SK-N-SH (cell line): ENCODE measurements around the gene GLTP. TPM values are rescaled to one million over a fixed set of nuclear protein-coding genes. Genes with fewer than 3 reads are reported as not detected.

Source experiments
- CTCF ChIA-PET: fragments of 300-600, 350-600 bp; formaldehyde crosslinking; extraction: SDS; loops from one replicate; lab custom pipeline; 2021; lab: Yijun Ruan, JAX
- POLR2A ChIA-PET: fragments of 350-600 bp; sonication (Branson Sonifier 250); formaldehyde crosslinking; extraction: SDS; loops from one replicate; lab custom pipeline; 2020; ENCODE audit warnings: antibody characterized with exemption, inconsistent platforms; lab: Yijun Ruan, JAX
- DNase-seq: peaks from one replicate; pipeline ENCODE4 v3.0.0; 2012
- H2AFZ ChIP-seq: fragments of 200-600 bp; sonication (generic); 2 replicates; pipeline ENCODE4 v1.8.1; 2016; ENCODE audit warnings: antibody characterized with exemption, mild to moderate bottlenecking, low read depth
- H3F3A ChIP-seq: fragments of 200-600 bp; sonication (generic); replicated peaks from 2 replicates; pipeline ENCODE3; 2016; ENCODE audit warnings: antibody characterized with exemption, mild to moderate bottlenecking; ENCODE audit not compliant: insufficient read depth
- H3K27ac ChIP-seq, 2 experiments: fragments of 200-500 bp in 1 of 2; fragments of 200-600 bp in 1 of 2; sonication (Bioruptor generic) in 1 of 2; sonication (generic), shearing (Covaris generic) in 1 of 2; 2 replicates each; pipeline versions ENCODE4 v1.5.1 to v1.6.1; 2014 to 2016; ENCODE audit warnings: low read depth in 2 of 2, inconsistent platforms in 1 of 2, low read length in 1 of 2, mild to moderate bottlenecking in 1 of 2, mixed read lengths in 1 of 2
- H3K27me3 ChIP-seq: fragments of 200-600 bp; sonication (generic), shearing (Covaris generic); 2 replicates; pipeline ENCODE4 v1.6.1; 2016; ENCODE audit warnings: mixed run types; ENCODE audit not compliant: insufficient read depth
- H3K36me3 ChIP-seq, 2 experiments: fragments of 200-500 bp in 1 of 2; fragments of 200-600 bp in 1 of 2; sonication (Bioruptor generic) in 1 of 2; sonication (generic) in 1 of 2; replicated peaks in 1 of 2; 2 replicates each; pipeline versions ENCODE3 to v1.5.1; 2014 to 2016; ENCODE audit warnings: low read length in 1 of 2, mild to moderate bottlenecking in 1 of 2; ENCODE audit not compliant: insufficient read depth in 2 of 2, control insufficient read depth in 1 of 2
- H3K4me1 ChIP-seq, 2 experiments: fragments of 200-500 bp in 1 of 2; fragments of 200-600 bp in 1 of 2; sonication (Bioruptor generic) in 1 of 2; sonication (generic), shearing (Covaris generic) in 1 of 2; 2 replicates each; pipeline versions ENCODE4 v1.5.1 to v1.6.1; 2014 to 2016; ENCODE audit warnings: low read depth in 1 of 2, low read length in 1 of 2, mixed run types in 1 of 2; ENCODE audit not compliant: insufficient read depth in 2 of 2, control insufficient read depth in 1 of 2
- H3K4me2 ChIP-seq: fragments of 200-600 bp; sonication (generic), shearing (Covaris generic); 2 replicates; pipeline ENCODE4 v1.6.1; 2017; ENCODE audit warnings: mixed run types
- H3K4me3 ChIP-seq, 2 experiments: fragments of 200-500 bp in 1 of 2; fragments of 200-600 bp in 1 of 2; sonication (Bioruptor generic) in 1 of 2; sonication (generic), shearing (Covaris generic) in 1 of 2; 2 replicates each; pipeline versions ENCODE4 v1.5.1 to v1.8.1; 2014 to 2016; ENCODE audit warnings: low read depth in 2 of 2, inconsistent platforms in 1 of 2, low read length in 1 of 2, mild to moderate bottlenecking in 1 of 2, mixed read lengths in 1 of 2, moderate library complexity in 1 of 2
- H3K79me2 ChIP-seq: fragments of 200-600 bp; sonication (generic); 2 replicates; pipeline ENCODE4 v1.8.1; 2017; ENCODE audit warnings: mild to moderate bottlenecking; ENCODE audit not compliant: insufficient read depth
- H3K9ac ChIP-seq: fragments of 200-600 bp; sonication (generic); 2 replicates; pipeline ENCODE4 v1.6.1; 2017; ENCODE audit warnings: mixed run types
- H3K9me2 ChIP-seq: fragments of 200-600 bp; sonication (generic); 2 replicates; pipeline ENCODE4 v1.6.1; 2017; ENCODE audit warnings: mixed run types
- H3K9me3 ChIP-seq: fragments of 200-600 bp; sonication (generic); 2 replicates; pipeline ENCODE4 v1.6.1; 2017; ENCODE audit warnings: mixed run types, mild to moderate bottlenecking, moderate library complexity
- H4K20me1 ChIP-seq: fragments of 200-600 bp; sonication (generic); 2 replicates; pipeline ENCODE4 v1.6.1; 2017; ENCODE audit warnings: mild to moderate bottlenecking, mixed run types; ENCODE audit not compliant: insufficient read depth
- FOXM1 ChIP-seq: IDR thresholded peaks from 2 replicates; pipeline ENCODE4 v1.4.0; 2012; ENCODE audit warnings: low read depth, mild to moderate bottlenecking
- GABPA ChIP-seq: IDR thresholded peaks from 2 replicates; pipeline ENCODE4 v1.4.0; 2012; ENCODE audit warnings: low read depth, mild to moderate bottlenecking
- GATA2 ChIP-seq: sonication (generic); formaldehyde crosslinking; IDR thresholded peaks from 2 replicates; pipeline ENCODE4 v1.5.0; 2020; ENCODE audit warnings: mild to moderate bottlenecking, missing genetic modification reagents
- JUND ChIP-seq: IDR thresholded peaks from 2 replicates; pipeline ENCODE4 v1.4.0; 2012
- MXI1 ChIP-seq: IDR thresholded peaks from 2 replicates; pipeline ENCODE4 v1.6.1; 2012; ENCODE audit warnings: mild to moderate bottlenecking, low read depth, low read length, improper control_type of control experiment
- NRF1 ChIP-seq: IDR thresholded peaks from 2 replicates; pipeline ENCODE4 v1.6.1; 2012; ENCODE audit warnings: low read depth, mild to moderate bottlenecking, low read length
- POLR2AphosphoS5 ChIP-seq: IDR thresholded peaks from 2 replicates; pipeline ENCODE4 v1.6.1; 2012; ENCODE audit warnings: low read depth, low read length
- RAD21 ChIP-seq: IDR thresholded peaks from 2 replicates; pipeline ENCODE4 v1.6.1; 2012; ENCODE audit warnings: mild to moderate bottlenecking, low read length
- RXRA ChIP-seq: IDR thresholded peaks from 2 replicates; pipeline ENCODE4 v1.4.0; 2012; ENCODE audit warnings: low read depth, mild to moderate bottlenecking, borderline replicate concordance
- TCF12 ChIP-seq: IDR thresholded peaks from 2 replicates; pipeline ENCODE4 v1.4.0; 2012
- TEAD4 ChIP-seq: IDR thresholded peaks from 2 replicates; pipeline ENCODE4 v1.4.0; 2012; ENCODE audit warnings: mild to moderate bottlenecking, borderline replicate concordance; ENCODE audit not compliant: insufficient read depth
- USF1 ChIP-seq: IDR thresholded peaks from 2 replicates; pipeline ENCODE4 v1.4.0; 2012; ENCODE audit warnings: low read depth, borderline replicate concordance
- ZBTB33 ChIP-seq: IDR thresholded peaks from 2 replicates; pipeline ENCODE4 v1.4.0; 2012; ENCODE audit warnings: low read depth, borderline replicate concordance
- WGBS: methylation state at CpG from one replicate; pipeline ENCODE4 v1.1.6; 2017; ENCODE audit warnings: low lambda C conversion rate; 5-methylcytosine and 5-hydroxymethylcytosine counted together
- polyA plus RNA-seq, 3 experiments: library from polyadenylated mRNA; depleted of rRNA; stranded (reverse); fragments of >200 nt; gene quantifications; 2 replicates each; pipeline ENCODE4 v1.2.3, GENCODE V29; 2012

GLTP gene
- polyA plus RNA-seq, 1 of the 3 experiments (the other 2 are of a cell fraction), result 23.0 TPM

- ChIA-PET POLR2A (no interaction called here), CTCF (interaction anchor here (0.5 to 2.3 kb wide), 6 partner anchors 10 to 421 kb away, joined by 3 to 11 read pairs (median 4); no protein-coding TSS in a partner anchor)
- TF ChIP-seq GABPA (no peak), TEAD4 (no peak), GATA2 (CRISPR knock-in tag) (no peak), MXI1 (no peak)
- Histone ChIP-seq H3K9ac (no peak overlapping the region), H3F3A (no peaks in the 10 kb centered on the region), H3K79me2 (no peaks in the 10 kb centered on the region), H3K27ac (no peak overlapping the region), H3K4me1 (no peaks in the 10 kb centered on the region), H3K27me3 (no peaks in the 10 kb centered on the region), H3K36me3 (peaks cover 0 to 8% of the 10 kb centered on the region in 2 experiments), H4K20me1 (no peaks in the 10 kb centered on the region), H3K9me3 (no peaks in the 10 kb centered on the region), H2AFZ (no peak overlapping the region), H3K9me2 (no peaks in the 10 kb centered on the region), H3K4me2 (no peak overlapping the region), H3K4me3 (no peak overlapping the region)
- 83% methylated on average over 10 of the region's 10 CpGs for WGBS
- DNase-seq, result no peak
Observed at GRCh38 chr12:109815757-109816617, 64.4 kb downstream of the GLTP start.

GRCh38 chr12:109815225-109815624 lies 65.1 kb downstream of the GLTP start:
- no peak overlapping the region for H2AFZ ChIP-seq
- no peaks in the 10 kb centered on the region for H4K20me1 ChIP-seq
- no peak for TF ChIP-seq RXRA
- no peak overlapping the region for H3K9ac ChIP-seq
- H3K9me2 ChIP-seq, result no peaks in the 10 kb centered on the region
- no peaks in the 10 kb centered on the region for H3K4me1 ChIP-seq
- H3K79me2 ChIP-seq, result no peaks in the 10 kb centered on the region
- no peak overlapping the region for H3K4me3 ChIP-seq
- no peak for DNase-seq
- H3K4me2 ChIP-seq, result no peak overlapping the region
- H3F3A ChIP-seq, result no peaks in the 10 kb centered on the region
- H3K27me3 ChIP-seq, result no peaks in the 10 kb centered on the region
- no peak overlapping the region for H3K27ac ChIP-seq
- ChIA-PET CTCF (interaction anchor here (1.5 to 2.3 kb wide), 2 partner anchors 10 to 30 kb away, joined by 11 to 15 read pairs; no protein-coding TSS in a partner anchor), POLR2A (no interaction called here)
- no peaks in the 10 kb centered on the region for H3K9me3 ChIP-seq
- WGBS, result 33% methylated on average over 3 of the region's 4 CpGs
- peaks cover 0 to 8% of the 10 kb centered on the region in 2 experiments for H3K36me3 ChIP-seq

- POLR2A ChIA-PET, result no interaction called here
- WGBS, result no CpG with 5 or more reads among the region's 20 CpGs
- H3F3A ChIP-seq, result no peaks in the 10 kb centered on the region
Observed at GRCh38 chr12:109814600-109815150, 65.7 kb downstream of the GLTP start.

More at GRCh38 chr12:109814600-109815150, 65.7 kb downstream of the GLTP start:
- Histone ChIP-seq H3K4me3 (no peak overlapping the region), H3K4me1 (no peaks in the 10 kb centered on the region)
- TF ChIP-seq TCF12, result no peak
- no peak for TF ChIP-seq JUND
- no peak for TF ChIP-seq TEAD4
- no peak for TF ChIP-seq NRF1
- no peak for TF ChIP-seq RAD21
- TF ChIP-seq FOXM1, result no peak
- no peak for TF ChIP-seq USF1
- no peak for TF ChIP-seq POLR2AphosphoS5
- TF ChIP-seq ZBTB33, result no peak
- no peak for TF ChIP-seq GATA2 (CRISPR knock-in tag)
- TF ChIP-seq, all 33 proteins: peak for 0
- H3K9me3 ChIP-seq, result no peaks in the 10 kb centered on the region
- CTCF ChIA-PET, result interaction anchor here (0.6 to 2.3 kb wide), 3 partner anchors 9 to 38 kb away, joined by 3 to 15 read pairs (median 11); no protein-coding TSS in a partner anchor
- H3K36me3 ChIP-seq, result peaks cover 0 to 8% of the 10 kb centered on the region in 2 experiments
- no peaks in the 10 kb centered on the region for H3K27me3 ChIP-seq
- H4K20me1 ChIP-seq, result no peaks in the 10 kb centered on the region
- H3K9me2 ChIP-seq, result no peaks in the 10 kb centered on the region
- H3K9ac ChIP-seq, result no peak overlapping the region
- H3K79me2 ChIP-seq, result no peaks in the 10 kb centered on the region
- H3K4me2 ChIP-seq, result no peak overlapping the region
- H2AFZ ChIP-seq, result no peak overlapping the region
- no peak for DNase-seq
- H3K27ac ChIP-seq, result no peak overlapping the region
